HG03045 (cell line): ENCODE data around the gene AGO1.

ENCODE experiments used
- ATAC-seq: cut with Tn5 transposase; IDR thresholded peaks from one replicate; pipeline ENCODE4 v1.9.1; 2021; ENCODE audit warnings: mild to moderate bottlenecking, moderate library complexity; ENCODE audit not compliant: unreplicated experiment

AGO1 gene

GRCh38 chr1:35902671-35903070, 19.7 kb downstream of the AGO1 start:
- ATAC-seq: no peak

- ATAC-seq: no peak
Observed at GRCh38 chr1:35914717-35915116, 31.7 kb downstream of the AGO1 start.

- ATAC-seq: no peak
Observed at GRCh38 chr1:35915693-35916092, 32.7 kb downstream of the AGO1 start.

GRCh38 chr1:35923791-35924221, 40.8 kb downstream of the AGO1 start:
- ATAC-seq: no peak

GRCh38 chr1:35924838-35925237, 41.8 kb downstream of the AGO1 start:
- no peak for ATAC-seq

- ATAC-seq: no peak
Observed at GRCh38 chr1:35925741-35926140, 42.7 kb downstream of the AGO1 start.

GRCh38 chr1:35927472-35927871, 44.5 kb downstream of the AGO1 start:
- ATAC-seq: no peak

DNA sequence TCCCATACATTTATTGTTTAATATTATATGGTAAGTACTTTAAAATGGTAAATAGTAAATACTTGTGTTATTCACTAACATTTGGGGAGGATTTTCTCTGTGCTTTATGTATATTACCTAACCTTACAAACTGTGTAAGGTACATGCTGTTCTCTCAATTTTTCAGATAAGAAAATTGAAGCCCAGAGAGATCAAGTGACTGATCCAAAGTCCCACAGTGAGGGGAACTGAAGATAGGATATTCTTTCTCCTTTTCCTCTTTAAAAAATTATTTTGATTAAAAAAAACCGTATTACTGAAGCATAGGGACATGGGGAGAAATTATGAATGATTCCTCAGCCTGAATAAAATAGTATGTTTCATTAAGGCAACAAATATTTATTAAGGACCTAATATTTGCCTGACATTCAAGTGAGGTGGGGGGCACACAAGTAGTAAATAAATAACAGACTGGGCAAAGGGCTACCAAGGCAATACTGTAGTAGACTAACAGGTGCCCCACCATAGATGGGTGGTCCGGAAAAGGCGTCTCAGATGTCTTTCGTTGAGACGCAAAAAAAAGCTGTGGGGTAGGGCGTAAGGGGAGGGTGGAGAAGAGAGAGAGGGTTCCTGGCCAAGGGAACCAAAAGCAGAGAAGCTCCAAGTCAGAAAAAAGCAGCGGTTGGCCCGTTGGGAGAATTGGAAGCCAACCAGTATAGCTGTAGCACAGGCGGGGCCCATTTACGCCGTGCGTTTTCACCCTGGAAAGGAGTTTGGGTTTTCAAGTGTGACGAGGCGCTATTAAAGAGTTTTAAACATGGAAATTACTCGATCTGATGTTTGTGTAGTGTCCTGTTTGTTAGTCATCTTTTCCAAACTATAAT, 47.0 kb downstream of the AGO1 start:
- no peak for ATAC-seq

GRCh38 chr1:35930593-35931445, 47.8 kb downstream of the AGO1 start, which contains the start of gene AGO3:
TSS of gene AGO3 (plus strand) at chr1:35931105. CDS start at chr1:35931427, 322 bp downstream.
- ATAC-seq: peak; percentile 87

- ATAC-seq: peak; percentile 20
Observed at GRCh38 chr1:35931446-35932157, 48.6 kb downstream of the AGO1 start.

DNA sequence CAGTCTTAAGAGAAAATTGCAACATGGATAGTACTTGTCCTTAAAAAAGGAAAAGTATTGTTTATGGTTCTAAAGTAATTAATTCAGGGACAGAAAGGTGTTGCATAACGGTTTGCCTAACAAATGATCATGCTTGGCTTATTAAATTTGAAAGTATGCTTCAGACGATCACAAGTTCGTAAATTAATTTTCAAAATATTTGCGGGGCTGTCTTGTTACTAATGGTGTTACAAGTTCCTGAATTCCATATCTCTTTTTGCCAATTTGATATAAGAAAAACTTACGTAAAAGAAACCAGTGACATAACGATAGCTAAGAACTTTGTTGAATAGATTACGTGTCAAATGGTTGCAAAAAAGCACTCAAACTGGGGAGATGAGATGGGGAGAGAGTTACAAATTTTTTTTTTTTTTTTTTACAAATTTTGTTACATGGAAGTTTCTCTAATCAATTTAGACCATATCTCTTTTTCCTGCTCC, 49.2 kb downstream of the AGO1 start:
- no peak for ATAC-seq

DNA sequence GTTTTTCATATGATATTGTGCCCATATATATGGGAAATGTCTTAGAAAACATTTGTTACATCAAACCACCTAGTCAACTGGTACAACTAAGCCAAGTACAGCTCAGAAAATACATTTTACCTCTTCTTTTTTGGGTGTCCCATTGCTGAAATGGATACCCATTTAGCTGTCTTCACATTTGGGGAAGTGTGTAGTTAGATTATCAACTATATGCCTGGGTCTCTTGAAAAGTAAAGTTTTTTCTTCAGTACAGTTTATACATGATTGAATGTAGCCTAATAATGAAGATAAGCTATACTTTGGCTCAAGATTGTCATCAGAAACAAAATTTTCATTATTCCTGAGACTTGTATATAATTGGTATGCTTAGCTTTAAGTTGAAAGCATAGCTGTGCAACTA, 49.9 kb downstream of the AGO1 start:
- ATAC-seq: no peak

DNA sequence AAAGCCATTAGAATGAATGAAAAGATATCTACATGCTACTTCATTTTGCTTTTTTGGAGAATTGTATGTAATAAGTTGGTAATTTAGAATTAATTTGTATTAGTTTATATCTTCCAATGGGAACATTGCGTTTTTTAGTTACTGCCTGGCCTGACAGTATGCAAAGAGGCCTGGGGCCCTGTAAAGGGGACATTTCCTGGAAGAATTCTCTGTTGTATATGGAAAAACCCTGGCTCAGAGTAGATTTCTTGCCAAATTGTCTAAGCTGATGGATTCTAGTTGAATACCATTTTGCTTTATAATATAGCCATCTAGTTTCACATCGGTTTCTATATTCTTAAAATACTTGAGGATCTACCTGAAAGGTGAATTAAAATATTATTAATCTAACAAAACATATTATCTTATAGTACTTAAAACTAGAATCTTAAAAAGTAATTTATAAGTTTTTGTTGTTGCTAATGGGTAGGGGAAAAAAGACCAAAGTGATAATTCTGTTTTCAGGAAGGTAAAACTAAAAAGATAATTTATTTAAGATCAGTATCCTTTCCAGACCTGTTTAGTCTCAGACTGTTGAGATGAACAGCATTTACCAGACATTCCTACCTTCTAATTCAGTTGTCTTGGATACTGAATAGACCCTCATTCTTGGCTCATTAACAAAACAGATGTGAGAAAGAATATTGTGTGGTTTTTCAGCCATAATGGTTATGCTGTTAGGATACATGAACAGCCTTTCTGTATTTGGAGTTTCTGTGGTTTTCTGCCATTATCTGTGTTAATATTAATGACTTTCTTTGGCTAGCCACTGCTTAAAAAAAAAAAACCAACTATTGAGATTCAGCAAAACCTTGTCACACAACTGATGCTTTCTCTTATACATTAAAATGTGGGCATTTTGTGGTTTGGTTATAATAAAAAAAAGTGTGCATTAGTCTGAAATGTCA, 52.7 kb downstream of the AGO1 start:
- no peak for ATAC-seq

DNA sequence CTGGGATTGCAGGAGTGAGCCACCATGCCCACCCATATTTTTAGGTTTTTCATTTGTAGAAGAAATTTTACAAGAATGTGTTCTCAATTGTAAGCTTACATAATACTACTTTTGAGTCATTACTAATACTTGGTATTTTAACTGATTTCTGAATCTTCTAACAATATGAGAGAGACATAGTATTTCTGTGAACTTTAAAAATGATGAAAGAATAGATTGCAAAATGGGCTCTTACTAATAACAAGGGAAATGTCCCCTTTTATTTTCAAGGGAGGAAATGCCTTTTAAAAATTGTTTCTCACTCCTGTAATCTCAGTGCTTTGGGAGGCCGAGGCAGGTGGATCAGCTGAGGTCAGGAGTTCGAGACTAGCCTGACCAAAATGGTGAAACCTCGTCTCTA, 53.8 kb downstream of the AGO1 start:
- no peak for ATAC-seq

- ATAC-seq: no peak
Observed at GRCh38 chr1:35939484-35939883, 56.5 kb downstream of the AGO1 start.

GRCh38 chr1:35945327-35945726, 62.3 kb downstream of the AGO1 start:
- no peak for ATAC-seq

DNA sequence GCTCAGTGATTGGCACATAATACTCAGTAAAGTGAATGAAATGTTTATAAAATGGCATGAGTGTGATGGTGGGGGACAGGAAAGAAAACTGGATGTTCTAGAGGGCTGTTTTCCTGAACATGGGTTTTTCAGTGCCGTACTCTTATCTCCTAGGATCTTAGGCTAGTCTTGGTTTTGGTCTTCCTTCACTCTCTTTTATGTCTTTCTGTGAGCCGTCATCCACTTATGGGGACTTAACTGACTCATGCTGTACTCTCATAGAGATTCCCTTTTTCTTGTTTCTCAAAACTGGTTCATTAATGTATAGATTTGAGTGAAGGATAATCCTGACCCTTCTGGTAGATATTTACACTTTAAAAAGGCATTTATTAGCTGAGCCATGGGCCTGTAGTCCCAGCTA, 64.5 kb downstream of the AGO1 start:
- no peak for ATAC-seq

DNA sequence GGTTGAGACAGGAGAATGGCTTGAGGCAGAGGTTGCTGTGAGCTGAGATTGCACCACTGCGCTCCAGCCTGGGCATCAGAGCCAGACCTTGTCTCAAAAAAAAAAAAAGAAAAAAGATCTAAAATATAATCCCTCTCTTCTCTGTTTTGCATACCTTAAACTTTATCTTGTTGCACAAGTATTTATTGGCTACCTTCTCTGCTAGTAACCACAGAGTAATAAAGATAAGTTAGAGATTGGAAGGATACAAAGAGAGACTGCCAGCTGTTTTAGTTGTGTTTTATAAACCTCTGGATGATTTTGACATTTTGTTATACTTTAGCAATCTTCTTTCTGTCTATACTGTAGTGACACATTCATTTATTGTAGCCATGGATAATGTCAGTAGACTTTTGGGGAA, 75.5 kb downstream of the AGO1 start:
- no peak for ATAC-seq

DNA sequence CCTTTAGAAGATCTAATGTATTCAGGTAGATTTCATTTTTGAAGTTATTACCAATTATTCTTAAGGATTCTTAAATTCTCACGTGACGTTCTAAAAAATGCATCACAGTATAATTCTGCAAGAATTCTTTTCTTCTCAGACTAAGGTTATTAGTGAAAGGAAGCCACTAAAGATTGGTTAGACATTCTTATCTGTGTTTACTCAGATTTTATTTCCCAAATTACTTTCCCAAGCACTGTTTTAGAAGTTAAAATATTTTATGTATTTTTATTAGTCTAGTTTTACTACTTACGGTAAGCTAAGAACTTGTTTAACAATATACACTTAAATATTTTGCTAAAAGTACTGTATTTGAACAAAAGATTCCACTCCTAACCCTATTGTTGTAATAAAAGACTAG, 76.3 kb downstream of the AGO1 start:
- ATAC-seq: no peak

GRCh38 chr1:35962952-35963351, 79.9 kb downstream of the AGO1 start:
- no peak for ATAC-seq
